Ammon's horn (tissue), 1 donor: ENCODE data around the gene OR5P2.
"Not testable (repeated sequence)": the region's sequence is repeated elsewhere in the genome, so short reads cannot be mapped to it uniquely, and the experiment has no call there.

ENCODE experiments used
- DNase-seq: peaks from one replicate; pipeline ENCODE4 v3.0.0-alpha.2; 2016; ENCODE audit warnings: low spot score

The OR5P2 gene

GRCh38 chr11:7796842-7797241 lies at the start of gene OR5P2:
Gene OR5P2 (minus strand): TSS chr11:7796942. CDS start chr11:7796942, 0 bp downstream.
- no peak for DNase-seq

GRCh38 chr11:7846003-7846402 lies 49.3 kb upstream of the OR5P2 start:
- no peak for DNase-seq

GRCh38 chr11:7844986-7845385 lies 48.2 kb upstream of the OR5P2 start:
- DNase-seq: no peak

GRCh38 chr11:7844521-7844920 lies 47.8 kb upstream of the OR5P2 start:
- DNase-seq: no peak

GRCh38 chr11:7840578-7840977 lies 43.8 kb upstream of the OR5P2 start:
- no peak for DNase-seq

- no peak for DNase-seq
Measured at GRCh38 chr11:7833527-7833926, 36.8 kb upstream of the OR5P2 start.

GRCh38 chr11:7830740-7831139 lies 34.0 kb upstream of the OR5P2 start, which contains the start of gene OR5P3:
Gene OR5P3 (minus strand): TSS chr11:7830840.
- DNase-seq: no peak

- no peak for DNase-seq
Measured at GRCh38 chr11:7826324-7826723, 29.6 kb upstream of the OR5P2 start.

- DNase-seq: not testable (repeated sequence)
Measured at GRCh38 chr11:7820417-7820816, 23.7 kb upstream of the OR5P2 start.

- DNase-seq: not testable (repeated sequence)
Measured at GRCh38 chr11:7814897-7815296, 18.2 kb upstream of the OR5P2 start.

GRCh38 chr11:7810301-7810700 lies 13.6 kb upstream of the OR5P2 start:
- not testable (repeated sequence) for DNase-seq

- DNase-seq: no peak
Measured at GRCh38 chr11:7793233-7793632, 3.5 kb downstream of the OR5P2 start.

GRCh38 chr11:7787239-7787638 lies 9.5 kb downstream of the OR5P2 start:
- no peak for DNase-seq

- DNase-seq: no peak
Measured at GRCh38 chr11:7775689-7776088, 21.1 kb downstream of the OR5P2 start.

GRCh38 chr11:7764301-7764700 lies 32.4 kb downstream of the OR5P2 start:
- DNase-seq: not testable (repeated sequence)

- no peak for DNase-seq
Measured at GRCh38 chr11:7759010-7759409, 37.7 kb downstream of the OR5P2 start.

GRCh38 chr11:7749456-7749855 lies 47.3 kb downstream of the OR5P2 start:
- no peak for DNase-seq
